Occipital lobe (tissue), 2 donors: ENCODE measurements around the gene LENG8. TPM values are rescaled to one million over a fixed set of nuclear protein-coding genes. Genes with fewer than 3 reads are reported as not detected.

ENCODE experiments used
- small RNA-seq: library from RNA; depleted of rRNA; stranded (forward); fragments of <200 nt; gene quantifications from one replicate; pipeline ENCODE3, GENCODE V24; 2014
- total RNA-seq: library from RNA; depleted of rRNA; stranded (reverse); fragments of >200 nt; gene quantifications from one replicate; pipeline ENCODE4 v1.2.3, GENCODE V29; 2014

Gene LENG8
- total RNA-seq, 1 donor from 2014 or later: 14.5 TPM

Small RNA genes within 50 kb of the gene (small RNA-seq; reads per million reads assigned to genes)
- gene AC245884.3: not detected

Other genes starting within 250 kb of the LENG8 start
- gene RPS9, start 248.3 kb upstream of the LENG8 start, total RNA-seq: 1,641 TPM
- gene LILRB3, start 226.2 kb upstream of the LENG8 start, total RNA-seq: not detected
- not detected for gene LILRA6, start 206.4 kb upstream of the LENG8 start, total RNA-seq
- 0.16 TPM for gene LILRB5, start 191.9 kb upstream of the LENG8 start, total RNA-seq
- not detected for gene LILRB2, start 168.1 kb upstream of the LENG8 start, total RNA-seq
- 0.78 TPM for gene LILRA5, start 136.0 kb upstream of the LENG8 start, total RNA-seq
- gene LILRA4, start 110.0 kb upstream of the LENG8 start, total RNA-seq: 0.16 TPM
- gene LAIR1, start 84.3 kb upstream of the LENG8 start, total RNA-seq: 1.1 TPM
- 74.7 TPM for gene TTYH1, start 33.7 kb upstream of the LENG8 start, total RNA-seq
- 5.9 TPM for gene LENG9, start 14.6 kb downstream of the LENG8 start, total RNA-seq
- gene CDC42EP5, start 24.1 kb downstream of the LENG8 start, total RNA-seq: 1.2 TPM
- gene LAIR2, start 53.6 kb downstream of the LENG8 start, total RNA-seq: not detected
- 0.94 TPM for gene LILRA2, start 124.6 kb downstream of the LENG8 start, total RNA-seq
- gene LILRA1, start 144.4 kb downstream of the LENG8 start, total RNA-seq: 0.16 TPM
- gene LILRB1, start 181.3 kb downstream of the LENG8 start, total RNA-seq: not detected
- gene LILRB4, start 213.8 kb downstream of the LENG8 start, total RNA-seq: 1.6 TPM